Measurements from ENCODE around the gene PAGR1.

The PAGR1 gene

DNA sequence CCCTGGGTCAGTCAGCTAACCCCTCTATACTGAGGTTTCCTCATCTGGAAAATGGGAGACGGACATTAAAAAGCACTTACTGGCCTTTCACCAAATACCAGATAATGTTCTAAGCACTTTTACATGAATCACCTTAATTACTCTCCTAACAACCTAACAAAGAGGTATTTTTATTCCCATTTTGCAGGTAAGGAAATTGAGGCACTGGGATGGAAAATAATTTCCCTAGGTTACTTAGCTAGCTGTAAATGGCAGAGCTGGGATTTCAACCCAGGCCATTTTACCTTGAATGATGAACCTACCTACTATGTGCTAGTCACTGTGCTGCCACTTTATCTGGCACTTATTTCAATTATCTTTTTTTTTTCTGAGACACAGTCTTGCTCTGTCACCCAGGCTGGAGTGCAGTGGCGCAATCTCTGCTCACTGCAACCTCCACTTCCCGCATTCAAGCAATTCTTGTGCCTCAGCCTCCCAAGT is 21.7 kb upstream of the PAGR1 start:
- no peak overlapping the region for H3K27ac ChIP-seq (ENCODE audit: low read length)
- H3K27me3 ChIP-seq (ENCODE audit: control insufficient read depth in 1 of 2, insufficient read depth in 2 of 2, low read length in 2 of 2), result no peaks in the 10 kb centered on the region
- H3K9me3 ChIP-seq (ENCODE audit: control insufficient read depth in 2 of 2, low read length in 2 of 2), result no peaks in the 10 kb centered on the region
- no peak overlapping the region for H3K9ac ChIP-seq (ENCODE audit: low read length in 2 of 2)
- no peak overlapping the region for H3K4me3 ChIP-seq (ENCODE audit: low read length in 2 of 2)
- H3K36me3 ChIP-seq (ENCODE audit: control insufficient read depth in 2 of 2, insufficient read depth in 2 of 2, low read length in 2 of 2), result peaks cover 13 to 18% of the 10 kb centered on the region in 2 donors
- peaks cover 17% of the 10 kb centered on the region for H3K4me1 ChIP-seq (ENCODE audit: control insufficient read depth, insufficient read depth, low read length)

GRCh38 chr16:29802416-29802935 is 13.5 kb upstream of the PAGR1 start:
- Histone ChIP-seq H3K27me3 (ENCODE audit: control insufficient read depth in 1 of 2, insufficient read depth in 2 of 2, low read length in 2 of 2) (no peaks in the 10 kb centered on the region), H3K9me3 (ENCODE audit: control insufficient read depth in 2 of 2, low read length in 2 of 2) (no peaks in the 10 kb centered on the region), H3K4me1 (ENCODE audit: control insufficient read depth, insufficient read depth, low read length) (peaks cover 20% of the 10 kb centered on the region), H3K36me3 (ENCODE audit: control insufficient read depth in 2 of 2, insufficient read depth in 2 of 2, low read length in 2 of 2) (peaks cover 17 to 25% of the 10 kb centered on the region in 2 donors), H3K4me3 (ENCODE audit: low read length in 2 of 2) (no peak overlapping the region), H3K9ac (ENCODE audit: low read length in 2 of 2) (no peak overlapping the region), H3K27ac (ENCODE audit: low read length) (peak overlapping the region; percentile 97)

- Histone ChIP-seq H3K27me3 (ENCODE audit: control insufficient read depth in 1 of 2, insufficient read depth in 2 of 2, low read length in 2 of 2) (no peaks in the 10 kb centered on the region), H3K36me3 (ENCODE audit: control insufficient read depth in 2 of 2, insufficient read depth in 2 of 2, low read length in 2 of 2) (peaks cover 9 to 10% of the 10 kb centered on the region in 2 donors), H3K4me3 (ENCODE audit: low read length in 2 of 2) (peak overlapping the region; percentile 85 to 88), H3K27ac (ENCODE audit: low read length) (peak overlapping the region; percentile 97), H3K9me3 (ENCODE audit: control insufficient read depth in 2 of 2, low read length in 2 of 2) (no peaks in the 10 kb centered on the region), H3K9ac (ENCODE audit: low read length in 2 of 2) (peak overlapping the region in 1 of 2 donors; percentile 96), H3K4me1 (ENCODE audit: control insufficient read depth, insufficient read depth, low read length) (peaks cover 35% of the 10 kb centered on the region)
Observed at GRCh38 chr16:29804020-29804419, 11.9 kb upstream of the PAGR1 start.

- no peaks in the 10 kb centered on the region for H3K27me3 ChIP-seq (ENCODE audit: control insufficient read depth in 1 of 2, insufficient read depth in 2 of 2, low read length in 2 of 2)
- peaks cover 41% of the 10 kb centered on the region for H3K4me1 ChIP-seq (ENCODE audit: control insufficient read depth, insufficient read depth, low read length)
- H3K27ac ChIP-seq (ENCODE audit: low read length), result peak overlapping the region; percentile 97
- H3K9ac ChIP-seq (ENCODE audit: low read length in 2 of 2), result peak overlapping the region; percentile 96 to 97
- H3K4me3 ChIP-seq (ENCODE audit: low read length in 2 of 2), result peak overlapping the region; percentile 85 to 88
- H3K36me3 ChIP-seq (ENCODE audit: control insufficient read depth in 2 of 2, insufficient read depth in 2 of 2, low read length in 2 of 2), result peaks cover 3% of the 10 kb centered on the region in 2 donors
- H3K9me3 ChIP-seq (ENCODE audit: control insufficient read depth in 2 of 2, low read length in 2 of 2), result no peaks in the 10 kb centered on the region
Observed at GRCh38 chr16:29804455-29805231, 11.3 kb upstream of the PAGR1 start.

DNA sequence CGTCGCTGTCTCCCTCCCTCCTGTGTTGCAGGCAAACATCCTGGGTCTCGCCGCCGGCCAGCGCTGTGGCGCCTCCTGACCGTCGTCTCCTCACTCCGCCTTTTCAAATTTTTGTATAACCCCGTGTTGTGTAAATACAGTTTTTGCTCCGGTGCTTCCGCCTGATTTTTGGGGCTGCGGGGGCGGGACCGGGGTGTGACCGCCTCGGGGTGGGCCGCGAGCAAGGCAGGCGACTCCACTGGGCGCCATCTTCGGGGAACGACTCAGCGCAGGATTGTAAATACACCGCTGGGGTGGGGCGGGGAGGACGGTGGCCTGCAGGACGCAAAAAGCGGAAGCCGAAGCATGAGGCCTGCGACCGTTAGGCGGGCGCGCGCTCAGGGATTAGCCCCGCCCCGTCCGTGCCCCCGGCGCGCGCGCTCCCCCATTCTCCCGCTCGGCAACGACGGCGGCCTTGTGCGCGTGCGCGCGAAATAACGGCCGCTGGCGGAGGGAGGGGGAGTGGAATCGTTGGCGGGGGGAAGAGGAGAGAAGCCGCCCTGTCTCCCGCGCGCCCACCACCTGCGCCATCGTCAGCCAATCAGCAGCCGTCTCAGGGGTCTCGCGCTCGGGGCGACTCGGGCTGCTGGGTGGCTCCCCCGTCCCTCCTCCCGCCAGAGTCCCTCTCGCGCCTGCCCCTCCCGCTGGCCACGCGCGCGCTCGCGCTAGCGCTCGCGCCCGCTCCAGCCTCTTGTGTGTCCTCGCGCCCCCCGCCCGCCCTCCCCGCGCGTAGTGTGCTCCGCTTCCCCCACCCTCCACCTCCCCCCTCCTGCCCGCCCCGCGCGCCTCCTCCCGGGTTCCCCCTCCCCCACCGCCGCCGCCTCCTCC is 10.5 kb upstream of the PAGR1 start:
- H3K9me3 ChIP-seq (ENCODE audit: control insufficient read depth in 2 of 2, low read length in 2 of 2), result no peaks in the 10 kb centered on the region
- peak overlapping the region; percentile 96 to 97 for H3K9ac ChIP-seq (ENCODE audit: low read length in 2 of 2)
- no peaks in the 10 kb centered on the region for H3K27me3 ChIP-seq (ENCODE audit: control insufficient read depth in 1 of 2, insufficient read depth in 2 of 2, low read length in 2 of 2)
- peaks cover 49% of the 10 kb centered on the region for H3K4me1 ChIP-seq (ENCODE audit: control insufficient read depth, insufficient read depth, low read length)
- peaks cover 0 to 2% of the 10 kb centered on the region in 2 donors for H3K36me3 ChIP-seq (ENCODE audit: control insufficient read depth in 2 of 2, insufficient read depth in 2 of 2, low read length in 2 of 2)
- peak overlapping the region; percentile 97 for H3K27ac ChIP-seq (ENCODE audit: low read length)
- peak overlapping the region; percentile 85 to 88 for H3K4me3 ChIP-seq (ENCODE audit: low read length in 2 of 2)

GRCh38 chr16:29806099-29806579 is 9.8 kb upstream of the PAGR1 start, which contains the start of gene MAZ:
Gene MAZ (plus strand): TSS chr16:29806529. CDS start chr16:29806702, 173 bp downstream.
- Histone ChIP-seq H3K27ac (ENCODE audit: low read length) (peak within 1 kb of the TSS; percentile 97), H3K4me1 (ENCODE audit: control insufficient read depth, insufficient read depth, low read length) (peaks cover 56% of the 10 kb centered on the region), H3K9ac (ENCODE audit: low read length in 2 of 2) (peak within 1 kb of the TSS; percentile 67 to 73), H3K4me3 (ENCODE audit: low read length in 2 of 2) (peak within 1 kb of the TSS; percentile 54 to 88), H3K27me3 (ENCODE audit: control insufficient read depth in 1 of 2, insufficient read depth in 2 of 2, low read length in 2 of 2) (no peaks in the 10 kb centered on the region), H3K9me3 (ENCODE audit: control insufficient read depth in 2 of 2, low read length in 2 of 2) (no peaks in the 10 kb centered on the region), H3K36me3 (ENCODE audit: control insufficient read depth in 2 of 2, insufficient read depth in 2 of 2, low read length in 2 of 2) (no peaks in the 10 kb centered on the region)

- no peaks in the 10 kb centered on the region for H3K36me3 ChIP-seq (ENCODE audit: control insufficient read depth in 2 of 2, insufficient read depth in 2 of 2, low read length in 2 of 2)
- H3K4me1 ChIP-seq (ENCODE audit: control insufficient read depth, insufficient read depth, low read length), result peaks cover 63% of the 10 kb centered on the region
- H3K9me3 ChIP-seq (ENCODE audit: control insufficient read depth in 2 of 2, low read length in 2 of 2), result no peaks in the 10 kb centered on the region
- H3K4me3 ChIP-seq (ENCODE audit: low read length in 2 of 2), result peak overlapping the region; percentile 54 to 74
- H3K27me3 ChIP-seq (ENCODE audit: control insufficient read depth in 1 of 2, insufficient read depth in 2 of 2, low read length in 2 of 2), result no peaks in the 10 kb centered on the region
- peak overlapping the region; percentile 67 to 68 for H3K9ac ChIP-seq (ENCODE audit: low read length in 2 of 2)
- H3K27ac ChIP-seq (ENCODE audit: low read length), result peak overlapping the region; percentile 92
Observed at GRCh38 chr16:29806641-29807425, 9.1 kb upstream of the PAGR1 start.

GRCh38 chr16:29807426-29808218 is 8.3 kb upstream of the PAGR1 start:
- Histone ChIP-seq H3K9ac (ENCODE audit: low read length in 2 of 2) (peak overlapping the region; percentile 67 to 68), H3K4me3 (ENCODE audit: low read length in 2 of 2) (peak overlapping the region; percentile 54 to 74), H3K27ac (ENCODE audit: low read length) (peak overlapping the region; percentile 92), H3K36me3 (ENCODE audit: control insufficient read depth in 2 of 2, insufficient read depth in 2 of 2, low read length in 2 of 2) (no peaks in the 10 kb centered on the region), H3K9me3 (ENCODE audit: control insufficient read depth in 2 of 2, low read length in 2 of 2) (no peaks in the 10 kb centered on the region), H3K4me1 (ENCODE audit: control insufficient read depth, insufficient read depth, low read length) (peaks cover 68% of the 10 kb centered on the region), H3K27me3 (ENCODE audit: control insufficient read depth in 1 of 2, insufficient read depth in 2 of 2, low read length in 2 of 2) (no peaks in the 10 kb centered on the region)

GRCh38 chr16:29808219-29808900 is 7.6 kb upstream of the PAGR1 start:
- Histone ChIP-seq H3K27me3 (ENCODE audit: control insufficient read depth in 1 of 2, insufficient read depth in 2 of 2, low read length in 2 of 2) (no peaks in the 10 kb centered on the region), H3K9me3 (ENCODE audit: control insufficient read depth in 2 of 2, low read length in 2 of 2) (no peaks in the 10 kb centered on the region), H3K4me3 (ENCODE audit: low read length in 2 of 2) (peak overlapping the region; percentile 54 to 74), H3K9ac (ENCODE audit: low read length in 2 of 2) (peak overlapping the region; percentile 29 to 67), H3K27ac (ENCODE audit: low read length) (peak overlapping the region; percentile 92), H3K4me1 (ENCODE audit: control insufficient read depth, insufficient read depth, low read length) (peaks cover 75% of the 10 kb centered on the region), H3K36me3 (ENCODE audit: control insufficient read depth in 2 of 2, insufficient read depth in 2 of 2, low read length in 2 of 2) (no peaks in the 10 kb centered on the region)

All from stomach smooth muscle (tissue), 2 donors.